Large intestine (tissue), 12 donors: ENCODE data around the gene KLHDC10. TPM values are rescaled to one million over a fixed set of nuclear protein-coding genes. Genes with fewer than 3 reads are reported as not detected.

Source experiments
- DNase-seq, 2 donors: peaks; one replicate each; pipeline versions ENCODE4 v3.0.0 to v3.0.0-alpha.2; 2013
- H3K27ac ChIP-seq: one replicate; pipeline ENCODE4 v1.5.1; 2013; ENCODE audit warnings: low read length
- H3K27me3 ChIP-seq: 2 replicates; pipeline ENCODE4 v1.6.1; 2013; ENCODE audit warnings: low read length; ENCODE audit not compliant: control insufficient read depth, insufficient read depth
- H3K36me3 ChIP-seq: 2 replicates; pipeline ENCODE4 v1.6.1; 2013; ENCODE audit warnings: low read length; ENCODE audit not compliant: control insufficient read depth, insufficient read depth
- H3K4me1 ChIP-seq: one replicate; pipeline ENCODE4 v1.6.1; 2013; ENCODE audit warnings: low read length; ENCODE audit not compliant: control insufficient read depth, insufficient read depth
- H3K4me3 ChIP-seq: one replicate; pipeline ENCODE4 v1.5.1; 2013; ENCODE audit warnings: low read length
- H3K9me3 ChIP-seq: one replicate; pipeline ENCODE4 v1.6.1; 2013; ENCODE audit warnings: mild to moderate bottlenecking, low read depth, low read length, moderate library complexity; ENCODE audit not compliant: control insufficient read depth
- WGBS: methylation state at CpG from one replicate; pipeline ENCODE4 v1.1.5; 2013; ENCODE audit warnings: low lambda C conversion rate; ENCODE audit not compliant: insufficient coverage; 5-methylcytosine and 5-hydroxymethylcytosine counted together
- long read RNA-seq, 11 donors: transcript quantifications; one replicate each; lab custom pipeline, GENCODE V29; 2026
- polyA plus RNA-seq: library from polyadenylated mRNA; unstranded; fragments of 120-200 nt; gene quantifications from one replicate; pipeline ENCODE4 v1.2.1, GENCODE V29; 2013

The KLHDC10 gene
- polyA plus RNA-seq: 30.2 TPM
- long read RNA-seq, donor 1, full-length matches to known transcripts: 1 of 1 reads
- long read RNA-seq, donor 1, partial matches to known transcripts: 0 of 1 reads
- long read RNA-seq, donor 1, other reads (novel, unspliced or antisense): 0 of 1 reads
- long read RNA-seq, donor 2, full-length matches to known transcripts: 3 of 3 reads
- long read RNA-seq, donor 2, partial matches to known transcripts: 0 of 3 reads
- long read RNA-seq, donor 2, other reads (novel, unspliced or antisense): 0 of 3 reads
- long read RNA-seq, donor 3, full-length matches to known transcripts: 2 of 2 reads
- long read RNA-seq, donor 3, partial matches to known transcripts: 0 of 2 reads
- long read RNA-seq, donor 3, other reads (novel, unspliced or antisense): 0 of 2 reads
- long read RNA-seq, donor 4, full-length matches to known transcripts: 1 of 1 reads
- long read RNA-seq, donor 4, partial matches to known transcripts: 0 of 1 reads
- long read RNA-seq, donor 4, other reads (novel, unspliced or antisense): 0 of 1 reads
- long read RNA-seq, donor 5, full-length matches to known transcripts: 2 of 2 reads
- long read RNA-seq, donor 5, partial matches to known transcripts: 0 of 2 reads
- long read RNA-seq, donor 5, other reads (novel, unspliced or antisense): 0 of 2 reads
- long read RNA-seq, donor 6, full-length matches to known transcripts: 1 of 1 reads
- long read RNA-seq, donor 6, partial matches to known transcripts: 0 of 1 reads
- long read RNA-seq, donor 6, other reads (novel, unspliced or antisense): 0 of 1 reads
- long read RNA-seq, donor 7, full-length matches to known transcripts: 1 of 1 reads
- long read RNA-seq, donor 7, partial matches to known transcripts: 0 of 1 reads
- long read RNA-seq, donor 7, other reads (novel, unspliced or antisense): 0 of 1 reads
- long read RNA-seq, donor 8, full-length matches to known transcripts: 2 of 2 reads
- long read RNA-seq, donor 8, partial matches to known transcripts: 0 of 2 reads
- long read RNA-seq, donor 8, other reads (novel, unspliced or antisense): 0 of 2 reads
- long read RNA-seq, donor 9, full-length matches to known transcripts: 2 of 20 reads
- long read RNA-seq, donor 9, partial matches to known transcripts: 18 of 20 reads
- long read RNA-seq, donor 9, other reads (novel, unspliced or antisense): 0 of 20 reads
- long read RNA-seq, donor 10, full-length matches to known transcripts: 3 of 3 reads
- long read RNA-seq, donor 10, partial matches to known transcripts: 0 of 3 reads
- long read RNA-seq, donor 10, other reads (novel, unspliced or antisense): 0 of 3 reads
- long read RNA-seq, donor 11, full-length matches to known transcripts: 4 of 4 reads
- long read RNA-seq, donor 11, partial matches to known transcripts: 0 of 4 reads
- long read RNA-seq, donor 11, other reads (novel, unspliced or antisense): 0 of 4 reads

DNA sequence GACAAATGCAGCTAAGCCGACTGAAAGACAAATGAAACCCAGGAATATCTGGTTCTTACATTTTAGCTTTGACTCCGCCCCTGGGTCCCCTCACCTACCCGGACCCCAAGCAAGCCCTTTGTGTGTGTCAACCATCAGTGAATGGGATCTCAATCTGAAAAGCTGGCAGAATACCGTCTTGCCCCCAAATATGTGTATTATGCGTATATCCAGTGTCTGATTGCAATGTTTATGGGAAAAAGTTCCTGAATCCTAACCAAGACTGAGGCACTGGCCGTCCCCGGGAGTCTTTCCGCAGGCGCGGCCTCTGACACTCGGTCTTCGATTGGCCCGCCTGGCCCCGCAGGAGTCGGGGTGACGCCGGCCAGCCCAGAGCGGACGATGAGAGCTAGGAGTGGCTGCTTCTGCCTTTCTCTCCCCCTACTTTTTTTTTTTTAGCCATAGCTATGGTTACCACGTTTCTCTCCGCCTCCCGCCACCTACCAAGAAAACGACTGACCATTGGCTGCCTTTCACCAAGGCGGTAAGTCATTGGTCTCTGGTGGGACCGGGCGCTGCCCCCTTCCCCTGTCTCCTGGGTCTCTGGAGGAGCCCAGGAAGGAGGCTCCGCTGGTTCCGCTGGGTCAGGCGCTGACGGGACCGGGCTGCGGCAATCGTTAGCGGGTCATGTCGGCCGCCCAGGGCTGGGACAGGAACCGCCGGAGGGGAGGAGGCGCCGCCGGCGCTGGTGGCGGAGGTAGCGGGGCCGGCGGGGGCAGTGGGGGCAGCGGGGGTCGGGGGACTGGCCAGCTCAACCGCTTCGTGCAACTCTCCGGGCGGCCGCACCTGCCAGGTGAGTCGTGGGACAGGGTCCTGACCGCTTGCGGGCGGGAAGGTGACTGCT is at the start of gene KLHDC10:
Gene KLHDC10, plus strand, starts transcription at position 557 of the 883 bp plus-strand sequence. Its CDS starts 110 bp downstream, at position 667.
- Histone ChIP-seq H3K36me3 (no peaks in the 10 kb centered on the region), H3K4me1 (peaks cover 7% of the 10 kb centered on the region), H3K27me3 (no peaks in the 10 kb centered on the region), H3K9me3 (no peaks in the 10 kb centered on the region), H3K4me3 (peak within 1 kb of the TSS; percentile 74), H3K27ac (peak within 1 kb of the TSS; percentile 97)
- peak; percentile 99 for DNase-seq
- no CpG with 5 or more reads among the region's 57 CpGs for WGBS

DNA sequence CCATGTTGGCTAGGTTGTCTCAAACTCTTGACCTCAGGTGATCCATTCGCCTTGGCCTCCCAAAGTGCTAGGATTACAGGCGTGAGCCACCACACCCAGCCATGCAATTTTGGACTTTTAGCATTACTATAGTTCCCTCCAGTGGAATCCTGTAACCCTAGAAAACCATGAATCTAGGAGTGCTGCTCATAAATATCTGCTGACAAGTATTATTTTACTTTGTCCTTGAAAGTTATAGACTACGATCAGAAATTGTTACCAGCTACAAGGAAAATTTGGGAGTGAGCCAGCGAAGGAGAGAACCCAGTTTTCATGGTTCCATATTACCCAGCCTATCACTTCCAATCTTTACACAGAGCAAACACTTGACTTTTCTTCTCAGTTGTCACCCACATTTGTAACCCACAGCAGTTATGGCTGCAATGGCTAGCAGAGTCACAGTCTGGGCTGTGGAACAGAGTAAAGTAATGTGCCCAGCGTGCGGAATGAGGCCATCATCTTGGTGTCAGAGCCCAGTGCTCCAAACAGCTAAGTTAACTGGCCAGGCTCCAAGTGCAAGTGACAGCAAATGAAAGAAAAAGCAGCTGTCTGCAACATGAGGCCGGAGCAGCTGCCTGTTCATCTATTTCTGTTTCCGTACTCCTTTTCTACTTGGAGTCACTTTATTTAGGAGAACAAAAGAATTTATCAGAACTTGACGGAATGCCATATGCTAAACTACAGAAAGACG is 49.1 kb upstream of the KLHDC10 start:
- Histone ChIP-seq H3K27ac (no peak overlapping the region), H3K9me3 (no peaks in the 10 kb centered on the region), H3K27me3 (no peaks in the 10 kb centered on the region), H3K36me3 (peaks cover 73% of the 10 kb centered on the region), H3K4me3 (no peak overlapping the region), H3K4me1 (no peaks in the 10 kb centered on the region)
- DNase-seq: no peak
- 100% methylated on average over 4 of the region's 10 CpGs for WGBS

DNA sequence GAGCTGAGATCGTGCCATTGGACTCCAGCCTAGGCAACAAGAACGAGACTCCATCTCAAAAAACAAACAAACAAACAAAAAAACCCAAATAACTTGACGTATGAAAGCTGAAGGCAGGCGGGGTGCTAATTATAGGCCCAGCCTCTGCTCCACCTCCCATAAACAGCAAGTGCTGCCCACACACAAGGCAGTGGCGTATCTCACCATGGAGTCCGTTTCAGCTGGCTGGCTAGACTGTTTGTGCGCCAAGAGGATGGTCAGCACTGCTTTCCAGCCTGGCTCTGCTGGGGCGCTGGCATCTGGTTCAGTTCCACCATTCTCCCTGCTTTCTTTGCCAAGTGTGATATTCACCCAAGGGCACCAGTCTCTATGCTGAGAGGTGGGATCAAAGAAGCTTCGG is 48.2 kb upstream of the KLHDC10 start:
- Histone ChIP-seq H3K27ac (no peak overlapping the region), H3K9me3 (no peaks in the 10 kb centered on the region), H3K36me3 (peaks cover 77% of the 10 kb centered on the region), H3K27me3 (no peaks in the 10 kb centered on the region), H3K4me3 (no peak overlapping the region), H3K4me1 (no peaks in the 10 kb centered on the region)
- DNase-seq: no peak
- WGBS: no CpG with 5 or more reads among the region's 9 CpGs

DNA sequence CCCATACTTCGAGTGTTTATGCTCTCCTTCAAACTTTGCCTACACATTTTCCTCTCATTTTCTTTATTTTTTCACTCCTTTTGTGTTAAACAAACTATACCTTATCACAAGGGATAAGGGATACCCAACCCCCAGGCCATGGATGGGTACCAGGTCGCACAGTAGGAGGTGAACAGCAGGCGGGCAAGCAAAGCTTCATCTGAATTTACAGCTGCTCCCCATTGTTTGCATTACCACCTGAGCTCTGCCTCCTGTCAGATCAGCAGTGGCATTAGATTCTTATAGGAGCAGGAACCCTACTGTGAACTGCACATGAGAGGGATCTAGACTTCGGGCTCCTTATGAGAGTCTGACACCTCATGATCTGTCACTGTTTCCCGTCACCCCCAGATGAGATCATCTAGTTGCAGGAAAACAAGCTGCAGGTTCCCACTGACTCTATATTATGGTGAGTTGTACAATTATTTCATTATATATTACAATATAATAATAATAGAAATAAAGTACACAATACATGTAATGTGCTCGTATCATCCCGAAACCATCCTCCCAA is 47.6 kb upstream of the KLHDC10 start:
- H3K9me3 ChIP-seq: no peaks in the 10 kb centered on the region
- no peak overlapping the region for H3K4me3 ChIP-seq
- H3K27me3 ChIP-seq: no peaks in the 10 kb centered on the region
- DNase-seq: no peak
- H3K27ac ChIP-seq: no peak overlapping the region
- peaks cover 82% of the 10 kb centered on the region for H3K36me3 ChIP-seq
- 89% methylated on average over 1 of the region's 7 CpGs for WGBS
- no peaks in the 10 kb centered on the region for H3K4me1 ChIP-seq

DNA sequence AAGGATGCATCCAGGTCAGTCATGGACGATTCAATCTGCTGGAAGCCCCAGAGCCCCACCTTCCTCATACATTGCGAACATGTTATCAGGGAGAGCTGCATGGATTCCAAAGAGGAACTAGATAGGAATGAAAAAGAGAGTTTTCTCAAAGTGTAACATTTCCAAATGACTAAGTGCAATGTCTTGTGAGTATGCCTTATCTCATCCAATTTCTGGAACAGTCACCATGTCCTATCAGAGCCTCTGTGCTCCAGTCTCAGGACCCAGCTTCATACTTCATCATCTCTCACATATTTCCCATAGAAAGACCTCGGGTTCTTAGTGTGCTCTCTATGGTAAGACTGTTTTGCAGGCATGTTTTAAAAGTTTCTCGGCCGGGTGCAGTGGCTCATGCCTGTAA is 45.9 kb upstream of the KLHDC10 start:
- Histone ChIP-seq H3K9me3 (no peaks in the 10 kb centered on the region), H3K4me3 (no peak overlapping the region), H3K27ac (no peak overlapping the region), H3K4me1 (no peaks in the 10 kb centered on the region), H3K27me3 (no peaks in the 10 kb centered on the region), H3K36me3 (peaks cover 75% of the 10 kb centered on the region)
- DNase-seq: no peak
- WGBS: no CpG with 5 or more reads among the region's 5 CpGs

GRCh38 chr7:130032698-130033097 is 37.6 kb upstream of the KLHDC10 start:
- H3K9me3 ChIP-seq: no peaks in the 10 kb centered on the region
- DNase-seq: no peak

GRCh38 chr7:130037703-130038102 is 32.6 kb upstream of the KLHDC10 start:
- Histone ChIP-seq H3K36me3 (peaks cover 49% of the 10 kb centered on the region), H3K9me3 (no peaks in the 10 kb centered on the region), H3K27me3 (no peaks in the 10 kb centered on the region), H3K4me1 (no peaks in the 10 kb centered on the region), H3K27ac (no peak overlapping the region), H3K4me3 (no peak overlapping the region)
- DNase-seq: no peak

More at GRCh38 chr7:130032698-130033097, 37.6 kb upstream of the KLHDC10 start:
- Histone ChIP-seq H3K27me3 (no peaks in the 10 kb centered on the region), H3K4me3 (no peak overlapping the region), H3K36me3 (peaks cover 47% of the 10 kb centered on the region), H3K27ac (no peak overlapping the region), H3K4me1 (no peaks in the 10 kb centered on the region)
- WGBS: no CpG with 5 or more reads among the region's 1 CpG

DNA sequence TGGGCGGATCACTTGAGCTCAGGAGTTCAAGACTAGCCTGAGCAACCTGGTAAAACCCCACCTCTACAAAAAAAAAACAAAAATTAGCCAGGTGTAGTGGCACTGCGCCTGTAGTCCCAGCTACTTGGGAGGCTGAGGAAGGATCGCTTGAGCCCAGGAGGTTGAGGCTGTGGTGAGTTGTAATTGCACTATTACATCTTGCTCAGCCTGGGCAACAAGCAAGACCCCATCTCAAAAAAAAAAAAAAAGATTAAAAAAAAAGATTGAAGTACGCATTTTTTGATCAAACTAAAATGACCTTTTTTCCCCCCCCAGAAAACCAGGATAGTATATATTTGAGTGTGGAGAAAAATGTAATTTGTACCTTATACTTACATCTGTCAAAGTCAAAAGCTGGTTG is 29.8 kb upstream of the KLHDC10 start:
- Histone ChIP-seq H3K27ac (no peak overlapping the region), H3K27me3 (no peaks in the 10 kb centered on the region), H3K4me1 (no peaks in the 10 kb centered on the region), H3K4me3 (no peak overlapping the region), H3K9me3 (no peaks in the 10 kb centered on the region), H3K36me3 (peaks cover 47% of the 10 kb centered on the region)
- DNase-seq: no peak
- WGBS: no CpG with 5 or more reads among the region's 4 CpGs

DNA sequence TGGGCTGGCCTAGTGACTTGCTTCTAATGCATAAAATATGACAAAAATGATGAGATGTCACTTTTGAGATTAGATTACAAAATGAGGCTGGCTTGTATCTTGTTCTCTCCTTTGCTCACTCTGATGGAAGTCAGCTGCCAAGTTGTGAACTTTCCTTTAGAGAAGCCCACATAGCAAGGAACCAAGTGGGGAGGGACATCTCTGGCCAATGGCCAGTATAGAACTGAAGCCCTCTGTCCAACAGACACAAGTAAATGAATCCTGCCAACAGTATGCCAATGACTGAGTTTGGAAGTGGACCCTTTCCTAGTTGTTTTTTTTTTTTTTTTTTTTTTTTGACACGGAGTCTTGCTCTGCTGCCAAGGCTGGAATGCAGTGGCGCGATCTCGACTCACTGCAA is 22.5 kb upstream of the KLHDC10 start:
- Histone ChIP-seq H3K4me3 (no peak overlapping the region), H3K27ac (no peak overlapping the region), H3K4me1 (no peaks in the 10 kb centered on the region), H3K27me3 (no peaks in the 10 kb centered on the region), H3K36me3 (peaks cover 16% of the 10 kb centered on the region), H3K9me3 (no peaks in the 10 kb centered on the region)
- no CpG with 5 or more reads among the region's 4 CpGs for WGBS
- no peak for DNase-seq
